H1 (cell line): ENCODE data around the gene MLNR.

Experiments used
- ATF2 ChIP-seq: IDR thresholded peaks from 2 replicates; pipeline ENCODE4 v1.6.1; 2012; ENCODE audit warnings: low read length, inconsistent platforms
- MAX ChIP-seq: IDR thresholded peaks from 2 replicates; pipeline ENCODE4 v1.6.1; 2012; ENCODE audit warnings: inconsistent platforms
- POLR2A ChIP-seq, 2 experiments: IDR thresholded peaks; 1 replicate in 1 of 2; 2 replicates in 1 of 2; pipeline ENCODE4 v1.6.1; 2011; ENCODE audit warnings: low read depth in 2 of 2, low read length in 2 of 2, mild to moderate bottlenecking in 2 of 2; ENCODE audit errors: control extremely low read depth in 1 of 2
- RBBP5 ChIP-seq: IDR thresholded peaks from 2 replicates; pipeline ENCODE4 v1.7.1; 2012; ENCODE audit warnings: low read depth, mild to moderate bottlenecking, inconsistent platforms, low read length, moderate library complexity, borderline replicate concordance
- YY1 ChIP-seq: IDR thresholded peaks from 2 replicates; pipeline ENCODE4 v1.6.1; 2011; ENCODE audit warnings: low read depth, mild to moderate bottlenecking, low read length

GRCh38 chr13:49238621-49239020 is 18.5 kb downstream of the MLNR start:
- no peak for TF ChIP-seq MAX
- TF ChIP-seq ATF2 = no peak
- no peak for TF ChIP-seq RBBP5
- TF ChIP-seq YY1 = no peak
- no peak for TF ChIP-seq POLR2A (IDR thresholded peaks at IDR 0.05; ENCODE audit: control extremely low read depth in 1 of 2, low read depth in 2 of 2, low read length in 2 of 2)
